Kidney tubule cell (primary cell): ENCODE measurements around the gene ZDHHC14.
"Not testable (repeated sequence)": the region's sequence is repeated elsewhere in the genome, so short reads cannot be mapped to it uniquely, and the experiment has no call there.

Source experiments
- DNase-seq: peaks from one replicate; pipeline ENCODE4 v3.0.0-alpha.2; 2018; ENCODE audit warnings: low spot score

Gene ZDHHC14

DNA sequence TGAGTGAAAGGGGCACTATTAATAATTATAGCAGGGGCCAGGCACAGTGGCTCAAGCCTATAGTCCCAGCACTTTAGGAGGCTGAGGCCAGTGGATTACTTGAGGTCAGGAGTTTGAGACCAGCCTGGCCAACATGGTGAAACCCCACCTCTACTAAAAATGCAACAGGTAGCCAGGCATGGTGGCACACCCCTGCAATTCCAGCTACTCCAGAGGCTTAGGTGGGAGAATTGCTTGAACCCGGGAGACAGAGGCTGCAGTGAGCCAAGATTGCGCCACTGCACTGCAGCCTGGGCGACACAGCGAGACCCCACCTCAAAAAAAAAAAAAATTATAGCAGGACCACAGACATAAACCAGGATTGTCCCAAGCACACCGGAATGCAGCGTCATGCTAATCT, 340.0 kb downstream of the ZDHHC14 start:
- not testable (repeated sequence) for DNase-seq

GRCh38 chr6:157721426-157721825, 340.4 kb downstream of the ZDHHC14 start:
- no peak for DNase-seq

DNA sequence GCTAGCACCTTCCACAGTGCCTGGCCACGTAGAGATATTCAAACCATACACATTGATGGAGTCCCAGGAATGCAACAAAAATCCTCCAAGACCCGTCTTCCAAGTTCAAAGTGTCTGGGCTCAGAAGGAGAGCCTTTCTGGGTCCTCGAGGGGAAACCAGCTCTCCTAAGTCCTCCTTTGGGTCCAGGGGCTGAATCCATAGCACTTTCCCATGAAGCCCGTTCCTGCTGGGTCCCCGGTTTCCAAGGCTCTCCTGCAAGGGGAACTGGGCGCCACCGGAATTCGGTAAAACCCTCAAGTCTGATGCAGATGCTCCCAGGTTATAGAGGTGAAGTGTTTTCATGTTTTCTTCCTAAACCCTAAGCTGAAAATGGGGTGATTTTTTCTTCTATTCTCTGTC, 340.8 kb downstream of the ZDHHC14 start:
- DNase-seq, result no peak

DNA sequence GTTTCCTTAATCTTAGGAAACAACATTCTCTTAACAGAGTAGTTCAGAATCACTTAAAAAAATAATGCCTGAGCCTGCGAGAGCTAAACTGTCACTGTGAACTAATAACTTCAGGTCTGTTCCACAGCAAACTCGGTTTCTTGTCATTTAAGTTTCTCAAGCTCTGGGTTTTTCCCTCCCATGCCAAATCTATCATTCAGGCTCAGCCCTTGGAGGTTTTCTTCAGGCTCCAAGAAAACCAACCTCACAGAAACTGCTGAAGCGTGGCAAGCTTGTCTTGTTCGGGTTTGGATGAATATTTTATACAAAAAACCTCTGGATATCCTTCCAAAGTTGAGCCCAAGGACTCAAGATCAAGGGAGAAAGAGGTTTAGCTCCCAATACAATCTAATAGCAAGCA, 342.4 kb downstream of the ZDHHC14 start:
- peak; percentile 24 for DNase-seq

- DNase-seq, result no peak
Observed at GRCh38 chr6:157724138-157724820, 343.3 kb downstream of the ZDHHC14 start.

GRCh38 chr6:157724960-157725741, 344.2 kb downstream of the ZDHHC14 start:
- no peak for DNase-seq

GRCh38 chr6:157725836-157726235, 344.8 kb downstream of the ZDHHC14 start:
- DNase-seq, result no peak

- no peak for DNase-seq
Observed at GRCh38 chr6:157726892-157727628, 346.1 kb downstream of the ZDHHC14 start.
